ENCODE measurements around the gene ACCSL.

The ACCSL gene

GRCh38 chr11:44065161-44065661 lies 17.4 kb downstream of the ACCSL start:
- no peak for DNase-seq (ENCODE audit: low spot score)

GRCh38 chr11:44065841-44066731 lies 18.3 kb downstream of the ACCSL start, which contains the start of gene ACCS:
ACCS (plus strand) TSS chr11:44066270; CDS start chr11:44067628, 1,358 bp downstream.
- peak; percentile 91 for DNase-seq (ENCODE audit: low spot score)

- DNase-seq (ENCODE audit: low spot score): no peak
Observed at GRCh38 chr11:44066732-44067141, 19.0 kb downstream of the ACCSL start.

- DNase-seq (ENCODE audit: low spot score): no peak
Observed at GRCh38 chr11:44067266-44067665, 19.5 kb downstream of the ACCSL start.

- no peak for DNase-seq (ENCODE audit: low spot score)
Observed at GRCh38 chr11:44068180-44068579, 20.4 kb downstream of the ACCSL start.

- DNase-seq (ENCODE audit: low spot score): no peak
Observed at GRCh38 chr11:44071157-44071556, 23.4 kb downstream of the ACCSL start.

- no peak for DNase-seq (ENCODE audit: low spot score)
Observed at GRCh38 chr11:44072757-44073658, 25.2 kb downstream of the ACCSL start.

- DNase-seq (ENCODE audit: low spot score): no peak
Observed at GRCh38 chr11:44078794-44079193, 31.0 kb downstream of the ACCSL start.

- no peak for DNase-seq (ENCODE audit: low spot score)
Observed at GRCh38 chr11:44079376-44079775, 31.6 kb downstream of the ACCSL start.

GRCh38 chr11:44080951-44081350 lies 33.2 kb downstream of the ACCSL start:
- DNase-seq (ENCODE audit: low spot score): no peak

GRCh38 chr11:44082645-44083044 lies 34.9 kb downstream of the ACCSL start:
- no peak for DNase-seq (ENCODE audit: low spot score)

- DNase-seq (ENCODE audit: low spot score): no peak
Observed at GRCh38 chr11:44083433-44083832, 35.7 kb downstream of the ACCSL start.

- no peak for DNase-seq (ENCODE audit: low spot score)
Observed at GRCh38 chr11:44083906-44084305, 36.1 kb downstream of the ACCSL start.

- no peak for DNase-seq (ENCODE audit: low spot score)
Observed at GRCh38 chr11:44085330-44085729, 37.5 kb downstream of the ACCSL start.

GRCh38 chr11:44088377-44088776 lies 40.6 kb downstream of the ACCSL start:
- DNase-seq (ENCODE audit: low spot score): no peak

- DNase-seq (ENCODE audit: low spot score): no peak
Observed at GRCh38 chr11:44088871-44089270, 41.1 kb downstream of the ACCSL start.

- no peak for DNase-seq (ENCODE audit: low spot score)
Observed at GRCh38 chr11:44090539-44090938, 42.8 kb downstream of the ACCSL start.

GRCh38 chr11:44094260-44094868 lies 46.6 kb downstream of the ACCSL start:
- DNase-seq (ENCODE audit: low spot score): peak; percentile 79

- DNase-seq (ENCODE audit: low spot score): peak; percentile 93
Observed at GRCh38 chr11:44095506-44096359, 48.0 kb downstream of the ACCSL start, which contains the start of gene EXT2. EXT2 (plus strand) TSS chr11:44095678; CDS start chr11:44107713, 12,035 bp downstream.

- no peak for DNase-seq (ENCODE audit: low spot score)
Observed at GRCh38 chr11:44096360-44097185, 48.8 kb downstream of the ACCSL start.

All from germinal center (tissue), 1 donor.